NB4 (cell line): ENCODE results near the gene ARID3B.

ENCODE experiments used
- DNase-seq: peaks from one replicate; pipeline ENCODE4 v3.0.0; 2010; ENCODE audit warnings: low read depth
- H3K4me3 ChIP-seq: one replicate; pipeline ENCODE4 v1.5.1; 2011; ENCODE audit warnings: mild to moderate bottlenecking, low read depth, low read length, moderate library complexity
- CTCF ChIP-seq: IDR thresholded peaks from one replicate; pipeline ENCODE4 v1.5.1; 2012; ENCODE audit warnings: low read depth, low read length
- MAX ChIP-seq: IDR thresholded peaks from 2 replicates; pipeline ENCODE4 v1.6.1; 2011; ENCODE audit warnings: low read depth, low read length
- MYC ChIP-seq: IDR thresholded peaks from 2 replicates; pipeline ENCODE4 v1.6.1; 2011; ENCODE audit warnings: low read depth, low read length
- POLR2A ChIP-seq: IDR thresholded peaks from 2 replicates; pipeline ENCODE4 v1.6.1; 2011; ENCODE audit warnings: mild to moderate bottlenecking; ENCODE audit not compliant: insufficient read length; ENCODE audit errors: extremely low read depth

ARID3B gene

GRCh38 chr15:74543583-74543982 lies 2.6 kb downstream of the ARID3B start:
- H3K4me3 ChIP-seq: no peak overlapping the region
- DNase-seq: peak; percentile 21

DNA sequence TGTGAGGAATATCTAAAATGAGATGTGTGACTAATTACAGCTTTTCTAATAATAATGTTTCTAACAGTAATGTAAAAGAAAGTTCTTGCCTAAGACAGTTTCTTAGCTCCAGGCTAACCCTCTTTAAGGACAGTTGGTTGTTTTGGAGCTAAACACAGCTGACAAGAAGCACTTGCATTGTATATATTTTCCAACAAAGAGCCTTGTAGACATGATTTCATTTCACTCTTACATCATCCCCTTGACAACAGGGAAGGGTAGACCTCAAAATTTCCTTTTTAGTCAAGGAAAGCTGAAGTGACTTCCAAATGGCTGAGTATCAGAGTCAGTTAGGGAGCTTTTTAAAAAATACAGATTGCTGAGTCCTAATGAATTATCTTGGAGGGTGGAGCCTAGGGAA lies 4.1 kb downstream of the ARID3B start:
- DNase-seq: no peak
- H3K4me3 ChIP-seq: no peak overlapping the region
- TF ChIP-seq MYC: no peak
- TF ChIP-seq POLR2A: no peak
- TF ChIP-seq MAX: no peak
- TF ChIP-seq CTCF: no peak

More at GRCh38 chr15:74543583-74543982, 2.6 kb downstream of the ARID3B start:
- TF ChIP-seq MYC: no peak
- no peak for TF ChIP-seq MAX
- no peak for TF ChIP-seq POLR2A
- peak; percentile 23 for TF ChIP-seq CTCF

DNA sequence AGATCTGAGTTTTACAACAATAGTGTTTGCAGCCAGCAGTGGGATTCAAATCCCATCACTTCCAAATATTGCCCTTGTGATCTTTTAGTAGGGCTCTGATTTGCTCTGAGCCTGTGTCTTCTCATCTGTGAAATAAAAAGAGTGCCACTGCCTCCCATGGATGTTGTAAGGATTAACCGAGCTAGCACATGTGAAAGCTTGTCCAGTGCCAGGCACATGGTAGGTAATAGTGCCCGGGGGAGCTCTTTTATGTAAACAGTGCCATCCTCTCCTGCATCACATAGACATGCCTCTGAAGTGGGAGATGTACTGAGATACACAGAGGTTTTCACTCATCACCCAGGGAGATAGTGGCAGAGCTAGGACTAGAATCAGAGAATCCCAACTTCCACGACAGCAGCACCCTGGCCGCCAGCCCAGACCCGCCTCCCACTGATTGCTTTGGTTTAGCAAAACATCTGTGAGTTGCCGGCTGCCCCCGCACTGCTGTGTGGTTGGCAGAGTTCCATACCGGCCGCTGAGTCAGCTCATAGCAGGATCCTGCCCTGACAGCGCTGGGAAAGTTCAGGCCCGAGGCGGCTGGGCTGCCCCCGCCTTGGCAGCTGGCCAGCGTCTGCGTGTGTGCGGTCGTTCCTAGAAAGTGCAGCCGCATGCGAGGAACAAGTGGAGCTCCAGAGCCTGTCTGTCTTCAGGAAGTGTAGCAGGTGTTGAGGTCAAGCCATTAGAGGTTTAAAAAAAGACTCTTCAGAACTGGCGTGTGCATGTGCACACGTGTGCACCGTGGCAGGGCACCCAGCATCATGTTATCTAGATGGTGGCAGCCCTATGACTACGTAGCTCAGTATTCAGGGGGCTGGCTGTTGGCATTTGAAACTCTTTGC lies 5.0 kb downstream of the ARID3B start:
- peak; percentile 99 for DNase-seq
- peak overlapping the region; percentile 23 for H3K4me3 ChIP-seq
- TF ChIP-seq CTCF (no peak), MAX (peak; percentile 95), MYC (peak; percentile 93), POLR2A (no peak)

DNA sequence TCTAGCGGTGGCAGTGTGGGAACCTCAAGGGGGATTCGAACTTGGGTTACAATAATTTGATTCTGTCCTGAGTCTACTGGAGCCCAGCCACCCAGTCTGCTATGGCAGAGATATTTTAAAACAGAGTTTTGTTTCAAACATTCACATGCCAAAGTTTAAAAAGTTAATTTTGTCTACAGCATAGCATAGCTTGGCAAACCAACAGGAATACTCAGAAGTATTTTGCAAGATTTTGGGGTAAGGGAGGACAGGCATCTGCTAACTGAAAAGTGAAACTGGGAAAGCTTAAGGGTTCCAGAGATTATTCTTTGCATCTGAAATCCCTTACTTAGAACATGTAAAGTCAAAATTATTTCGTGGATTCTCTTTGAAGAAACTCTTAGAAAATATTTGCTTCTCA lies 6.6 kb downstream of the ARID3B start:
- no peak overlapping the region for H3K4me3 ChIP-seq
- no peak for DNase-seq
- no peak for TF ChIP-seq CTCF
- no peak for TF ChIP-seq MAX
- TF ChIP-seq POLR2A: no peak
- TF ChIP-seq MYC: no peak

- TF ChIP-seq CTCF (no peak), MAX (no peak), MYC (no peak)
- peak; percentile 44 for DNase-seq
- no peak overlapping the region for H3K4me3 ChIP-seq
Measured at GRCh38 chr15:74548241-74548640, 7.2 kb downstream of the ARID3B start.
